ENCODE results near the gene ATAD3A.
"Not testable (repeated sequence)": the region's sequence is repeated elsewhere in the genome, so short reads cannot be mapped to it uniquely, and the experiment has no call there.

The ATAD3A gene

DNA sequence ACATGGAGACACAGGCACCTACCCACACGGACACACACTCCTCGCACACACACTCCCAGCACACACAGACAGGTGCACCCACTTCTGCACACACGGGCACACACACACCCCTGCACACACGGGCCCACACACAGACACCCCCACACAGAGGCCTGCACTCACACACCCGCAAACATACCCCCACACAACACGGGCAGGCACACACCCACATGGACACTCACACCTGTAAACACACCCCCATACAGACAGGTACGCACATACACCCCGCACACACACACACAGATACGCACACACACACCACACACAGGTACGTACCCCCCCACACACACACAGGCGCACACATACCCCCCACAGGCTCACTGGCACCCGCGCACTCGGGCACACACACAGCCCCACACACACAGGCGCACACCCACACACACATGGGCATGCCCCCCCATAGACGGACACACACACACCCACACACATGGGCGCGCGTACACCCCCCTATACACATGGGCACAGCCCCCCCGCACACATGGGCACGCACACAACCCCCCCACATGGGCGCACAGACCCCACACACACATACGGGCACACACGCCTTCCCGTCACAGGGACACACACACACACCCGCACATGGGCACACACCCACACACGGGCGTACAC lies 6.1 kb downstream of the ATAD3A start:
- TF ChIP-seq, protein P1, sequence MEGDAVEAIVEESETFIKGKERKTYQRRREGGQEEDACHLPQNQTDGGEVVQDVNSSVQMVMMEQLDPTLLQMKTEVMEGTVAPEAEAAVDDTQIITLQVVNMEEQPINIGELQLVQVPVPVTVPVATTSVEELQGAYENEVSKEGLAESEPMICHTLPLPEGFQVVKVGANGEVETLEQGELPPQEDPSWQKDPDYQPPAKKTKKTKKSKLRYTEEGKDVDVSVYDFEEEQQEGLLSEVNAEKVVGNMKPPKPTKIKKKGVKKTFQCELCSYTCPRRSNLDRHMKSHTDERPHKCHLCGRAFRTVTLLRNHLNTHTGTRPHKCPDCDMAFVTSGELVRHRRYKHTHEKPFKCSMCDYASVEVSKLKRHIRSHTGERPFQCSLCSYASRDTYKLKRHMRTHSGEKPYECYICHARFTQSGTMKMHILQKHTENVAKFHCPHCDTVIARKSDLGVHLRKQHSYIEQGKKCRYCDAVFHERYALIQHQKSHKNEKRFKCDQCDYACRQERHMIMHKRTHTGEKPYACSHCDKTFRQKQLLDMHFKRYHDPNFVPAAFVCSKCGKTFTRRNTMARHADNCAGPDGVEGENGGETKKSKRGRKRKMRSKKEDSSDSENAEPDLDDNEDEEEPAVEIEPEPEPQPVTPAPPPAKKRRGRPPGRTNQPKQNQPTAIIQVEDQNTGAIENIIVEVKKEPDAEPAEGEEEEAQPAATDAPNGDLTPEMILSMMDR (conservative IDR thresholded peaks at IDR 0.05; ENCODE audit: control insufficient read depth, insufficient read depth, low read depth, low read length) = no peak
- no peak for DNase-seq (ENCODE audit: low read depth)
- no peak overlapping the region for H3K4me3 ChIP-seq (ENCODE audit: control insufficient read depth, low read depth, low read length)

DNA sequence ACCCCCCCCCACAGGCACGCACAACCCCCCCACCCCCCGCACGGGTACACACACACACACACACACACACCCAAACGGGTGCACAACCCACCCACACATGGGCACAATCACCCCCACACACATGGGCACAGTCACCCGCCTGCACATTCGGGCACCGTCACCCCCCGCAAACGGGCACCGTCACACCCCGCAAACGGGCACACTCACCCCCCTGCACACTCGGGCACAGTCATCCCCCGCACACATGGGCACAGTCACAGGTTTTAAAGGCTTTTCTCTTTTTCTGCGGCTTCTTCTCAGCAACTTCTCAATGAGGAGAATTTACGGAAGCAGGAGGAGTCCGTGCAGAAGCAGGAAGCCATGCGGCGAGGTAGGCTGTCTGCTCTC lies 6.7 kb downstream of the ATAD3A start:
- DNase-seq (ENCODE audit: low read depth); H3K4me3 ChIP-seq (ENCODE audit: control insufficient read depth, low read depth, low read length): not testable (repeated sequence)

DNA sequence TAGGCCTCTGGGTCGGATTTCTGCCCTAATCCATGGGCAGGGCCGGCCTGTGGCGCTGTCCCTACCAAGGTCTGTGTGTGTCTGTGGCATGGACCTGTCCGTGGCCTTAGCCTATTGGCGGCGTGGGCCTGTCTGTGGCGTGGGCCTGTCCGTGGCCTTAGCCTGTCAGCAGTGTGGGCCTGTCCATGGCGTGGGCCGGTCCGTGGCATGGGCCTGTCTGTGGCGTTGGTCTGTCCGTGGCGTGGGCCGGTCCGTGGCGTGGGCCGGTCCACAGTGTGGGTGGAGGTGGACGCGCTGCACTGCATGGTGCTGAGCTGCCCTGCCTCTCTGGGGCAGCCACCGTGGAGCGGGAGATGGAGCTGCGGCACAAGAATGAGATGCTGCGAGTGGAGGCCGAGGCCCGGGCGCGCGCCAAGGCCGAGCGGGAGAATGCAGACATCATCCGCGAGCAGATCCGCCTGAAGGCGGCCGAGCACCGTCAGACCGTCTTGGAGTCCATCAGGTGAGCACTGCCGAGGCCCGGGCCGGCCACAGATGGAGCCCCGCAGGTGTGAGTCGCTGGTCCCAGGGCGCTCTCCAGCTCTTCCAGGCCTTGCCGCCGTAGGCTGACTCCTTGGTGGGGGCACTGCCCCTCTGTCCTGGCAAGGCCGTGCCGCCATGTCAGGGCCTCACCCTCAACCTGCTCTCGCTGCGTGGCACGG lies 8.0 kb downstream of the ATAD3A start:
- not testable (repeated sequence) for DNase-seq (ENCODE audit: low read depth); H3K4me3 ChIP-seq (ENCODE audit: control insufficient read depth, low read depth, low read length)

DNA sequence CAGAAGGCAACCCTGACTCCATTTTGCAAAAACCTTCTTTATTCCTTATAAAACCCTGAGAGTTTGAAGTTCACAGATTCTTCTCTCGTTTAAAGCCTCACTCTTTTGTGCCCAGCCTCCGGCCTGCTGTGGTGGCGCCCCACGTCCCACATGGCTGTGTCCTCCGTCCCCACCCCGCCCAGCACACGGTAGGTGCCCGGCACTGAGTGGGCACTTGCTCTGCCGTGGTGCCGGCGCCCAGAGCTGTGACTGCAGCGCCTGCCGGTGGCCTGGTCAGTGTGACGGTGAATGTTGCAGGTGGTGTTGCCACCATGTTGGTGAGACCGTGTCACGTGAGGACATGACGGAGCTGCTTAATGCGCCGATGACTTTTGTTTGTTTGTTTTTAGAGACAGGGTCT lies 9.4 kb downstream of the ATAD3A start:
- TF ChIP-seq, protein P1 (conservative IDR thresholded peaks at IDR 0.05; ENCODE audit: control insufficient read depth, insufficient read depth, low read depth, low read length) = no peak
- no peak overlapping the region for H3K4me3 ChIP-seq (ENCODE audit: control insufficient read depth, low read depth, low read length)

DNA sequence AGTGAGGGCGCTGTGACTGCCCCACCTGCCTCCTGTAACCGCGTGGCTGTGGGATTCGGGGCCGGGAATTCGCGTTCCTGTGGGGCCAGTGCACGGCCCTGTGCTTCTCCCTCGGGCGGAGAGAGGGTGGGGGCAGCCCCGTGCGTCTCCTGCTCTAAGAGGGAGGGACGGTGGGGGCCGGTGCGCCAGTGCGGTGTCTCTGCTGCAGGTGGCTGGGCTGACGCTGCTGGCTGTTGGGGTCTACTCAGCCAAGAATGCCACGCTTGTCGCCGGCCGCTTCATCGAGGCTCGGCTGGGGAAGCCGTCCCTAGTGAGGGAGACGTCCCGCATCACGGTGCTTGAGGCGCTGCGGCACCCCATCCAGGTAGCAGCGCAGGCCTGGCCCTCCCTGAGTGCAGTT lies 10.6 kb downstream of the ATAD3A start:
- DNase-seq (ENCODE audit: low read depth); H3K4me3 ChIP-seq (ENCODE audit: control insufficient read depth, low read depth, low read length): not testable (repeated sequence)

More for the DNA sequence above, 9.4 kb downstream of the ATAD3A start:
- no peak for DNase-seq (ENCODE audit: low read depth)

DNA sequence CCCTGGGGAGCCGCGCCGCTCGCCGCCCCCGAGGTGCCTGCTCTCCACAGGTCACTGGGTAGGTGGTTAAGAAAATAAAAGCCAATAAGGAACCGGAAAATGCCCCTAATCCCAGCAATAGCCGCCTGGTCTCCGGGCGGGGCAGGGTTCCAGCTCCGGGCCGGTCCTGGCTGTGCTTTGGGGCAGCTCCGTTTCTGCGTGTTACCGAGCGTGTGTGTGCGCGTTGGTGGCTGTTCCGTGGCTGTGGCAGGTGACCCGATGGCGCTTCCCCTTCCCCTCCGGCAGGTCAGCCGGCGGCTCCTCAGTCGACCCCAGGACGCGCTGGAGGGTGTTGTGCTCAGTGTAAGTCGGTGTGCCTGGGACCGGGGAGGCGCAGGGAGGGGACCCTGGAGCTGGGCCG lies 11.3 kb downstream of the ATAD3A start:
- not testable (repeated sequence) for H3K4me3 ChIP-seq (ENCODE audit: control insufficient read depth, low read depth, low read length); DNase-seq (ENCODE audit: low read depth)

DNA sequence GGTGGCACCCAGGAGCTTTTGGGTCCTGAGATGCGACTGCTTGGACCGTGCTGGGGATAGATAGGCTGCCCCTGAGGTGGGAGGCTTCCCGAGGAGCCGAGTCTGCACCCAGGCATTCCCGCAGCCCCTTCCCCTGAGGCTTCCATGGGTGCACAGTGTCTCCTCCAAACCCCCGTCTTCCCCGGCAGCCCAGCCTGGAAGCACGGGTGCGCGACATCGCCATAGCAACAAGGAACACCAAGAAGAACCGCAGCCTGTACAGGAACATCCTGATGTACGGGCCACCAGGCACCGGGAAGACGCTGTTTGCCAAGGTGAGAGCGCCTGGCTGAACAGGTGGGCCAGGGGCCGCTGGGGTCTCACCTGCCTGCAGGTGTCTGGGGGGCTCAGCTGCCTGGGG lies 11.7 kb downstream of the ATAD3A start:
- DNase-seq (ENCODE audit: low read depth); H3K4me3 ChIP-seq (ENCODE audit: control insufficient read depth, low read depth, low read length): not testable (repeated sequence)

DNA sequence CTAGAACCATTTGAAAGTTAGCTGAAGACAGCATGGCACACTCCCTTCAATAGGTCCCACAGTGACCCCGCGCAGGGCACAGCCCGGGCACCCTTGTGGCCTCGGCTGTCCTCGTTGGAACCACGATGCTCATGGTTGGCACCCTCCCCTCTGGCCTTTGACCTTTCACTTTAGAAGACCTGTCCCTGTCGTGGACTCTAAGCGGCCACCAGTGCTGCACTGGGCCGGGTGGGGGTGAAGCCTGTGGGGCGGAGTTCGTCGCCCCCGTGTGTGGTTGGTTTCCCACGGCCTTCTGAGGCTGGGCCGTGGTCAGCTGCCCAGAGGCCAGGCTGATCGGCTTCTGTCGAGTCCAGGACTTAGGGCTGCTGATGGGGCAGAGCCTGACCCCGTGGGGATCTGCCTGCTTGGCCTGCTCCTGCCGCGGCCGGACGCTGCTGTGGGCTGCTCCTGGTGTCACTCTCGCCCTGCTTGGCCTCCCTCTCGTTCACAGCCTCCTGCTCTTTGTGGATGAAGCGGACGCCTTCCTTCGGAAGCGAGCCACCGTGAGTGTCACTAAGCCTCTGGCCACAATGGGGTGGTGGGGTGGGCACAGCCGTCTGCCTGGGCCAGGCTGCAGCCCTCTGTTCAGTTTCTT lies 12.9 kb downstream of the ATAD3A start:
- not testable (repeated sequence) for H3K4me3 ChIP-seq (ENCODE audit: control insufficient read depth, low read depth, low read length); DNase-seq (ENCODE audit: low read depth)

DNA sequence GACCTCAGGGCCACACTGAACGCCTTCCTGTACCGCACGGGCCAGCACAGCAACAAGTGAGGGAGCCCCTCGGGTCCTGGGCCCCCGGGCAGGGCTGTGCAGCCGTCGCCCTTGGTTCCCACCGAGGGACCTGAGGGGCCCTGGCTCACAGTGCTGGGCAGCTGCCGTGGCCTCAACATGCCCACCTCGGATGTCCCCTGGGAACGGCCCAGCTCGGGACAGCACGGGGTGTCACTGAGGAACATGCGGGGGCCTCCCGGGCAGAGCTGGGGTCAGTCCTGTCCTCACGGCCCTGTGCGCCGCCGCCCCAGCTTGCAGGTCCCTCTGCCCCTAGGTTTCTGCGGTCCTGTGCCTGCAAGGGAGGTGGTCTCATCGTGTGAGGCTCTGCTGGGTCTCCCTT lies 14.5 kb downstream of the ATAD3A start:
- not testable (repeated sequence) for H3K4me3 ChIP-seq (ENCODE audit: control insufficient read depth, low read depth, low read length); DNase-seq (ENCODE audit: low read depth)

DNA sequence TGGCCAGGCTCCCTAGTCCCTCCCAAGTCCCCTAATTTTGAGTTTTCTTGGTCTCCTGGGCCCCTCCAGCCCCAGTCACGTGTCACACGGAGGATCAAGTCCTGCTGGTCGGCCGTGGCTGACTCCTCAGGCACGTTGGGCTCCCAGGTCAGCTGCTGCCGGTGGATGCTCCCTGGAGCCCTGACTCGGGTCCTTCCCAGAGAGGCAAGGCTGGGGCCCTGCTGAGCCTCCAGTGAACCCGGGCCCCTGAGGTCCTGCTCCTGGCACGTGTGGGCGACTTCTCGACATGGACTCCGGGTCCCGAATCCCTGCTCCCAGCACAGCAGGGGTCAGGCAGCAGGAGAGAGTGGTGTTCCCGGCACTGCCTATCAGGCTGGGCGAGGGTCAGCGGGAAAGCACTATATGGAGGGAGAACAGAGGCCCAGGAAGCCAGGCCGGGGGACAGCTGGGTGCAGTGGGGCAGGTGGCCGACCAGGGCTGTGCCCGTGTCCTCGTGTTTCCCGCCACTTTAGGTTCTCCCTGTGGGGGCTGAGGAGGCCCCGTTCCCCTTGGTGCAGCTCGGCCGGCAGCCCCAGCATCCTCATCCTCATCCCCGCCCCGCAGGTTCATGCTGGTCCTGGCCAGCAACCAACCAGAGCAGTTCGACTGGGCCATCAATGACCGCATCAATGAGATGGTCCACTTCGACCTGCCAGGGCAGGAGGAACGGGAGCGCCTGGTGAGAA lies 15.3 kb downstream of the ATAD3A start:
- DNase-seq (ENCODE audit: low read depth) = no peak
- no peak overlapping the region for H3K4me3 ChIP-seq (ENCODE audit: control insufficient read depth, low read depth, low read length)
- TF ChIP-seq, protein P1 (conservative IDR thresholded peaks at IDR 0.05; ENCODE audit: control insufficient read depth, insufficient read depth, low read depth, low read length) = no peak

Measured in fibroblast of mammary gland (primary cell).